Epithelial cell of proximal tubule (primary cell): ENCODE data around the gene C5orf34. TPM values are rescaled to one million over a fixed set of nuclear protein-coding genes. Genes with fewer than 3 reads are reported as not detected.
"Not testable (repeated sequence)": the region's sequence is repeated elsewhere in the genome, so short reads cannot be mapped to it uniquely, and the experiment has no call there.

ENCODE experiments used
- DNase-seq: peaks from one replicate; pipeline ENCODE4 v3.0.0-alpha.2; 2011; ENCODE audit warnings: low read depth
- H3K4me3 ChIP-seq: 2 replicates; pipeline ENCODE4 v1.5.1; 2011; ENCODE audit warnings: low read depth, mild to moderate bottlenecking, low read length
- total RNA-seq: library from RNA; depleted of rRNA; stranded (reverse); fragments of >200 nt; gene quantifications from 2 replicates; pipeline ENCODE4 v1.2.3, GENCODE V29; 2015
- TF ChIP-seq, protein P1 (sequence below): conservative IDR thresholded peaks from 2 replicates; pipeline ENCODE4 v1.5.1; 2012; ENCODE audit warnings: low read depth, mild to moderate bottlenecking, low read length

The C5orf34 gene
- total RNA-seq, 1 donor from 2014 or later, result 3.6 TPM

DNA sequence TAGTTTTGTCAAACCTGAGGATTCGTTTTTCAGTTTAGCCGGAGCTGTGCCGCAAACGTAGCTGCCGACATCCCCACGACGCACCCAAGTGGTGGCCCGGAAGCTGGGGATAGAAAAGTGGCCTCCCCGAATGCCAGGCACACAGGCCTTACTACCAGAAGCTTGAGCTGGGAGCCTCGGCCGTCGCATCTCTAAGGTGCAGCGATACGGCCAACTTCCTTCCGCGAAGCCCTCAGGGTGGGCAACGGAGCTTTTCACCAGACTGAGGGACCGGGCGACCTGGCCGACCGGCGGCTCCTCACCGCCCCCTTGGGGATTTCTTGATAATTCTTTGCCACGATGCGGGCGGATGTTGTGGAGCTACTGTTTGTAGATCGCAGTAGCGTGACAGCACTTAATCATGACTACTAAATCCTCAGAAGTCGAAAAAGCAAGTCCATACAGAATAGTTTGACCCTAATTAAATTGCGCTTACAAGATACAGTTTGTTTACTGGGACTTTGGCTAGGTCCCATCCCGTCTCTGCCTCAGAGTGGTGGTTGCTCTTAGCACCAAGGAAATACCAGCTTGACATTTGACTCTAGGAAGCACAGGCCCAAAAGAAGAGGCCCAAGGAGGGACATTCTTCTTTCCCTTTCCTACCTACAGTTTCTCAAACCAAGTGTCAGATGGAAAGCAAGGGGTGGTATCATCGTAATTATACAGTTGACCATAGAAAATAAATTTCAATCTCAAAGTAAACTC is 30.7 kb downstream of the C5orf34 start:
- peak overlapping the region; percentile 90 for H3K4me3 ChIP-seq
- DNase-seq, result peak; percentile 56
- TF ChIP-seq, protein P1, sequence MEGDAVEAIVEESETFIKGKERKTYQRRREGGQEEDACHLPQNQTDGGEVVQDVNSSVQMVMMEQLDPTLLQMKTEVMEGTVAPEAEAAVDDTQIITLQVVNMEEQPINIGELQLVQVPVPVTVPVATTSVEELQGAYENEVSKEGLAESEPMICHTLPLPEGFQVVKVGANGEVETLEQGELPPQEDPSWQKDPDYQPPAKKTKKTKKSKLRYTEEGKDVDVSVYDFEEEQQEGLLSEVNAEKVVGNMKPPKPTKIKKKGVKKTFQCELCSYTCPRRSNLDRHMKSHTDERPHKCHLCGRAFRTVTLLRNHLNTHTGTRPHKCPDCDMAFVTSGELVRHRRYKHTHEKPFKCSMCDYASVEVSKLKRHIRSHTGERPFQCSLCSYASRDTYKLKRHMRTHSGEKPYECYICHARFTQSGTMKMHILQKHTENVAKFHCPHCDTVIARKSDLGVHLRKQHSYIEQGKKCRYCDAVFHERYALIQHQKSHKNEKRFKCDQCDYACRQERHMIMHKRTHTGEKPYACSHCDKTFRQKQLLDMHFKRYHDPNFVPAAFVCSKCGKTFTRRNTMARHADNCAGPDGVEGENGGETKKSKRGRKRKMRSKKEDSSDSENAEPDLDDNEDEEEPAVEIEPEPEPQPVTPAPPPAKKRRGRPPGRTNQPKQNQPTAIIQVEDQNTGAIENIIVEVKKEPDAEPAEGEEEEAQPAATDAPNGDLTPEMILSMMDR, result peak; percentile 62

GRCh38 chr5:43483298-43484105 is 31.4 kb downstream of the C5orf34 start, which contains the start of gene TMEM267:
TSS of gene TMEM267 (minus strand) at chr5:43483865. CDS start at chr5:43453969, 29,896 bp downstream.
- H3K4me3 ChIP-seq, result peak within 1 kb of the TSS; percentile 90
- TF ChIP-seq, protein P1, result no peak
- peak; percentile 35 for DNase-seq

- H3K4me3 ChIP-seq, result peak overlapping the region; percentile 90
- no peak for DNase-seq
- TF ChIP-seq, protein P1, result no peak
Observed at GRCh38 chr5:43482490-43483297, 32.3 kb downstream of the C5orf34 start.

DNA sequence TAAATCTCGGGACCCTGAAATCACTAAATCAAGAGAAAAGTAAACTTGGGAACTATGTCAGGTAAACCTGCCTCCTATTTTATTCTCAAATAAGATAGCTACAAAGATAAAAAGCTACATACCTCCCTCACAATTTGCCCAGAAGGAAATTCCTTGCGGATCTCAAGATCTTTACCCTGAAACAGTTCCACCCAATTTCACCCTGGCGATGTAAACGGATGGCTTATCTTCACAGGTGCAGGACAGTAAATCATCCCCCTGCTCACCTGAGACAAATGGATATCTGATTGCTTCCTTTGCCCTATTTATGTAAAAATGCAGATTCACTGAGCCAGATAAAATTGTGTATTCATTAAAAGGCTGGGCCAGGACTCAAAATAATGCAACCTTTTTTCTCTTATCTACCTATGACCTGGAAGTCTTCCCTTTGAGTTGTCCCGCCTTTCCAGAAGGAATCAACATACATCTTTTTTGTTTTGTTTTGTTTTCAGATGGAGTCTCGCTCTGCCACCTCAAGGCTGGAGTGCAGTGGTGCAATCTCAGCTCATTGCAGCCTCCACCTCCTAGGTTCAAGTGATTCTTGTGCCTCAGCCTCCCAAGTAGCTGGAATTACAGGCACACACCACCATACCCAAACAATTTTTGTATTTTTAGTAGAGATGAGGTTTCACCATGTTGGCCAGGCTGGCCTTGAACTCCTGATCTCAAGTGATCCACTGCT is 45.1 kb downstream of the C5orf34 start:
- no peak for DNase-seq
- TF ChIP-seq, protein P1, result peak; percentile 20

GRCh38 chr5:43467100-43467499 is 47.8 kb downstream of the C5orf34 start:
- H3K4me3 ChIP-seq, result no peak overlapping the region
- DNase-seq, result no peak
- TF ChIP-seq, protein P1, result no peak

More for the DNA sequence above, 45.1 kb downstream of the C5orf34 start:
- no peak overlapping the region for H3K4me3 ChIP-seq

GRCh38 chr5:43465455-43465854 is 49.5 kb downstream of the C5orf34 start:
- H3K4me3 ChIP-seq, DNase-seq: not testable (repeated sequence)
